NCI-H1092 treated with DMSO at 0.1 percent for 48 hours (cell line): ENCODE data around the gene PEAK3.
"Not testable (repeated sequence)": the region's sequence is repeated elsewhere in the genome, so short reads cannot be mapped to it uniquely, and the experiment has no call there.

Experiments used
- DNase-seq: peaks from one replicate; lab custom pipeline; 2025; lab: John Stamatoyannopoulos, UW

PEAK3 gene

DNA sequence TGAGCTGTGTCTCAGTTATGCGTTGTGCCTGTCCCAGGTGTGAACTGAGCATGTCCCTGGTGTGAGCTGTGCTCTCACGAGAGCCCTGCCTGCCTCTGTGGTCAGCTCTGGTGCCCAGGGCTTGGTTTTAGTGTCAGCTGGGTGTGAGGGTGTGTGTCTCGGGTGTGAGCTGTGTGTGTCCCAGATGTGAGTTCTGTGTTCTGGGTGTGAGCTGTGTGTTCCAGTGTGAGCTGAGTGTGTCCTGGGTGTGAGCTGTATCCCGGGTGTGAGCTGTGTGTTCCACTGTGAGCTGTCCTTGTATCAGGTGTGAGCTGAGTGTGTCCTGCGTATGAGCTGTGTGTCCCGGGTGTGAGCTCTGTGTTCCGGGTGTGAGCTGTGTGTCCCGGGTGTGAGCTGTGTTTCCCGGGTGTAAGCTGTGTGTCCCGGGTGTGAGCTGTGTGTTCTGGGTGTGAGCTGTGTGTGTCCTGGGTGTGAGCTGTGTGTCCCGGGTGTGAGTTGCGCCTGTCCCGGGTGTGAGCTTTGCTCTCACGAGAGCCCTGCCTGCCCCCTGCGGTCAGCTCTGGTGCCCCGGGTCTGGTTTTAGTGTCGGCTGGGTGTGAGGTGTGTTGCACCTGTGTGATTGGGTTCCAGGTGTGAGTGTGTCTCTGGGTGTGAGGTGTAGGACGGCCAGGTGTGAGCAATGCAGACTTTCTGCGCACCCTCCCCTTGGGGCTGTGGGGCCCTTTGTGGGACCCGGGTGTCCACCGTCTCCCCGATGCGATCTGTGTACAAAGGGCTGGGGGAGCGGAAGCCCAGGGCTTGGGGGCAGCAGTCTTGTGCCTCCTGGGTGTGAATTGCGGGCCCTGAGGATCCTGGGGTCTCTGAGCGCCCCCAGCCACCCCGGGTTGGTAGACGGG lies 7.1 kb upstream of the PEAK3 start:
- DNase-seq: no peak

DNA sequence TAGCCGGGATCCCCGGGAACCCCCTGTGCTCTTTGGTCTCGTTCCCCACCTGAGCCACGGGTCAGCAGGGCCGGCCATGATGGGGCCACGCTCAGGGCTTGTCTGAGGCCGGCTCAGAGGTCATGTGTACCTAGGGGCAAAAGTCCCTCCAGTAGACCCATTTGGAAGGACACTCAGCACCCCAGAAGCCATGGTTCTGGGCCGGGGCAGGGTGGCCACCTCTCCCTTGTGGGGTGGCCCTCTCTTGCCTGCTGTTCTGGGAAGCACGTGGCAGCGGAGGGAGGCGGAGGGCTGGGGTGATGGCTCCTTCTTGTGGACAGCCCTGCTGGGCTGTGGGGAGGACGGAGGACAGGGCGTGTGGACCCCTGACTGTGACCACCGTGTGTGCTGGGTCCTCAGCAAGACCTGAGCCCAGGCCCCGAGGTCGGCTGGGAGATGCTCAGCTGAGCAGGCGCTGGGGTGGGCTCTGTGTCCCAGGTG lies 6.4 kb upstream of the PEAK3 start:
- no peak for DNase-seq

DNA sequence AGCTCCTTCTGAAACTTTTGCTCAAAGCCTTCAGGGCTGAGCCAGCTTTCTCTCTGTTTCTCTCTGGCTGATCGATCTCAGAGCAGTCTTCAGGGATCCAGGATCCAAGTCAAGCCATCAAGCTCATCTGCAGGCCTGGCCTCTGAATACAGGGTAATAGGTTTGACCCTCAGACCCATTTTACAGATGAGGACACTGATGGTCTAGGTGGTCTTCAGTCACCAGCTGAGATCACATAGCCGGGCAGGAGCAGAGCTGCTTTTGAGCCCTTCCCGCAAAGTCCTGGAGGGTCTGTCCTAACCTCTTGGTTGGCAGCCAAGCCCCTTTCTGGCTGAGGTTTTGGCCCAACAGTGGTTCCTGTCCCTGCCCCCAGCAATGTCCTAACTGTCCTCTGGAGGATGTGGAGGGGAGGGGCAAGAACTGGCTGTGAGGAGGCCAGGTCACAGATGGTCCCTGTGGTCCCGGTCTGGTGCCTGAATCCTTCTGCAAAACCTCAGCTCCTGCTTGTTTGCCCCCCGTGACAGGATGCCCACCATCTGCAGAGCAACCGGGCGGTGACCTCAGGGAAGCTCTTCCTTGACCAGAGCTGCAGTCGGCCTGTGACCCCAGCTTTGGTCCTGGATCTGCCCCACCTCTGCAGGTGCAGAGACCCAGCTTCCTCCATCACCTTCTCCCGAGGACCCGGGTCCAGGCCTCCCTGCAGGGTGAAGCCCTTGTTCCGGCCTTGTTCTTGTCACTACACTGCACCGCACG lies 5.8 kb upstream of the PEAK3 start:
- no peak for DNase-seq

DNA sequence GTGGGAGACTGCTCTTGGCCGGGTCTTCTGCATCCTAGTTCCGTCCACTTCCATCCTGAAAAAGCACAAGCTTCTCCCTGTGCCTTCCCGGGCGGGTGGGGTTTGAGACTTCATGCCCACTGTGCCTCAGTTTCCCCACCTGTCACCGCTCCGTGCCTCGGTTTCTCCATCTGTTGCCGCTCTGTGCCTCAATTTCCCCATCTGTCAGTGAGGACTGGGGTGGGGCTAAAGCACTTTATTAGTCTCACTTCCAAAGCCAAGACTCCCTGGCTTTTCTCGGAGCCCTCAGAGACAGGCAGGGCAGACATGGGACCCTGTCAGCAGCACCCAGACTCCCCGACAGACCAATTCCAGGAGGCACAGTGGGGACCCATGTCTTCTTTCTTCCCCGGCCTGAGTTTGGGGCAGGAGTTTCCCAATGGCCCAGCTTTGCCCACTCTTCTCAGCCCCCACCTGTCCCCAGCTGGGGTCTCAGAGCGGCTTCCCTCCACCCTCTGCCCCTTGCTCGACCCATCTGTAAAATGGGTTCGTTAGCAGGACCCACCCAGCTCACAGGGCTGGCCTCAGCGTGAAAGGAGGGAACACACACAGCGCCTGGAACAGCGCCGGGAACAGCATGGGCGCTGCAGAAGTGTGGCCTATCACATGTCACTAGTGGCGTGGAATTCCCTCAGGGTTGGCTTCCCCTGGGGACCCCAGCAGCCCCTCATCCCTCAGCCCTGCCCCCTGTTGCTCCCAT lies 4.6 kb upstream of the PEAK3 start:
- no peak for DNase-seq

DNA sequence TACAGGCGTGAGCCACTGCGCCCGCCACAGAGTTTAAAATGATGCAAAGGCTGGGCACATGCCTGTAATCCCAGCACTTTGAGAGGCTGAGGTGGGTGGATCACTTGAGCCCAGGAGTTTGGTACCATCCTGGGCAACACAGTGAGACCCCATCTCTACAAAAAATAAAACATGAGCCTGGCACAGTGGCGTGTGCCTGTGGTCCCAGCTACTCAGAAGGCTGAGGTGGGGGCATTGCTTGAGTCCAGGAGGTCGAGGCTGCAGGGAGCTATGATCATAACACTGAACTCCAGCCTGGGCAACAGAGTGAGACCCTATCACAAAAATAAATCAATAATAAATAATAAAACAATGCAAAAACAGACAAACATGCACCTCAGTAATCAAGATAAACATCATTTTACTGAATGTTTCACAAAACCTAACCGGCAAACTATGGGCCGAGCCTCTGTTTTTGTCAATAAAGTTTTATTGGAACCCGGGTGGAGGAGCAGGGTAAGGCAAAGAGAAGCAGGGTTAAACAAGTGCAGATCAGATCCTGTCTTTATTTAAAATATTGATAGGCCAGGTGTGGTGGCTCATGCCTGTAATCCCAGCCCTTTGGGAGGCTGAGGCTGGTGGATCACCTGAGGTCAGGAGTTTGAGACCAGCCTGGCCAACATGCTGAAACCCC lies 2.0 kb upstream of the PEAK3 start:
- no peak for DNase-seq

DNA sequence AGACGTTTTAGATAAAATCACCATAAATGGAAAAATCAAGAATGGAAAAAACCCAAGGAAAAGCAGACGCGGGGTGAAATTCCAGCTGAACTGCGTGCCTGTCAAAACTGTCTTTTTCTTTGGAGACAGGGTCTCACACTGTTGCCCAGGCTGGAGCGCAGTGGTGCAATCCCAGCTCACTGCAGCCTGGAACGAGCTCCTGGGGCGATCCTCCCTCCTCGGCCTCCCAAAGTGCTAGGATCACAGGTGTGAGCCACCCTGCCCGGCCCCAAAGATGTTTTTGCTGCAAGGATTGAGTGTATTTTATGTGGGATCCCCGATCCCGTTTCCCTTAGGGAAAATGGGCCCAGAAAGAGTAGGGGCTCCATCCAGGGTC lies 875 bp upstream of the PEAK3 start:
- DNase-seq: no peak

DNA sequence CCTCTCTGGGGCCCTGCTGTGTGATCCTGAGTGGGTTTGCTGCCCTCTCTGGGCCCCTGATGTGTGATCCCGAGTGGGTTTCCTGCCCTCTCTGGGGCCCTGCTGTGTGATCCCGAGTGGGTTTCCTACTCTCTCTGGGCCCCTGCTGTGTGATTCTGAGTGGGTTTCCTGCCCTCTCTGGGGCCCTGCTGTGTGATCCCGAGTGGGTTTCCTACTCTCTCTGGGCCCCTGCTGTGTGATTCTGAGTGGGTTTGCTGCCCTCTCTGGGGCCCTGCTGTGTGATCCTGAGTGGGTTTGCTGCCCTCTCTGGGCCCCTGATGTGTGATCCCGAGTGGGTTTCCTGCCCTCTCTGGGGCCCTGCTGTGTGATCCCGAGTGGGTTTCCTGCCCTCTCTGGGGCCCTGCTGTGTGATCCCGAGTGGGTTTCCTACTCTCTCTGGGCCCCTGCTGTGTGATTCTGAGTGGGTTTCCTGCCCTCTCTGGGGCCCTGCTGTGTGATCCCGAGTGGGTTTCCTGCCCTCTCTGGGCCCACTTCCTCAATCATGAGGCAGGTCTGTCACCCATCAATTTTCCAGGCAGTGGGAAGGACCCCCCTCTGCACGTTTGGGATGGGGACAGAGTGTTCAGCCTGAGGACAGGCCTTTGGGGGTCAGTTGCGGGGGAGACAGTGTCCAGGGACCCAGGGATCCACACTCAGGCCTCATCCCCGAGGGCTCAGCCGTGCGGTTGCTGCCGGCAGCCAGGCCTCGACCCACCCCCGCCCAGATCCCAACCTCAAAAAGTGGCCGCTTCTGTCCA lies 512 bp downstream of the PEAK3 start:
- not testable (repeated sequence) for DNase-seq

DNA sequence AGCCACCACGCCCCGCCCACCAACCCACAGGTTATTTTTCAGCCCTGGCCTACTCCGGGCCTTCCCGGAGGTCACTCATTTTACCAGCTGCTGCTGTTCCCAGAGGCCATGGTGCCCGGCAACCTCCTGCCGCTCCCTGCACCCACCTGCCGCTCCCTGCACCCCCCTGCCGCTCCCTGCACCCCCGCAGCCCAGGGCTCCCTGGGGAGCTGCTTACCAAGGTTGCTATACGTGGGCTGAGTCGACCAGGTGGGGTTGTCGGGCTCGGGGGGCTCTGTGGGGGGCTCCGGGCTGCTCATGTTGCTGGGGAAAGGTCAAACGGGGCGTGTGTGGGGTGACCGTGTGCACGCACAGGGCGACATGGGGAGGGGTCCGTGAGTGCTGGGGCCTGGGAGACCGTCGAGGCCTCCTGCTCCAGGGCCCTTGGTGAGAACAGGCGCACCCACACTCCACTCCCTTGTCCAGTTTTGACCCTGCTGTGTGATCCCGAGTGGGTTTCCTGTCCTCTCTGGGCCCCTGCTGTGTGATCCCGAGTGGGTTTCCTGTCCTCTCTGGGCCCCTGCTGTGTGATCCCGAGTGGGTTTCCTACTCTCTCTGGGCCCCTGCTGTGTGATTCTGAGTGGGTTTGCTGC lies 1.2 kb downstream of the PEAK3 start:
- DNase-seq: no peak

DNA sequence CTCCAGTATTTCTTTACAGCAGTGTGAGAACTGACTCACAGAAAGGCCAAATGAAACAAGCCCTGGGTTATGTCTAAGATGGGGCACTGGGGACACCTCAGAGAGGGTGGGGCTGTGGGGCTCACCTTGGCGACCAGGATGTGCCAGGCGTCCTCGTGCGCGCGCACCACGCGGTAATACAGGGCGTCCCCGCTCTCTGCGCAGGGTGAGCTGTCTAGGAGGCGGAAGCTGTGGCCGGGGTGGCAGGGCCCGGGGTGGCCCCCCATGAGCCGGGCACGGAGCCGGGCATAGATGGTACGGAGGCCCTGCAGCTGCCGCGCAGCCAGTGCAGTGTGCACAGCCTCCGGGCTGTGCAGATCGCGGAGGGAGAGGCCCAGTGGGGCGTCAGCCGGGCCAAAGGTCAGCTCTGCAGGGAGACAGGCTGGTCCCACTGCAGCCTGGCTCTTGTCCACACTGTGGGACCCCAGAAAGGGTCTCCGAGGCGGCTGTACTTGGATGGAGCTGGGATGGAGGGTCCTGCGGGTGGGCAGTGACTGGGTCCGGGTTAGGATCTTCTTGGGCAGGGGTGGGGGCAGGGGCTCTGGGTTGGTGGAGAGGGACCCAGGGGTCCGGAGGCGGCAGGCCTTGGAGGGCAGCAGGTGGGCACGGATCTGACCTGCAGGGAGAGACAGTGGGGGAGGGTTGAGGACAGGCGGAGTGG lies 3.4 kb downstream of the PEAK3 start:
- DNase-seq: no peak

DNA sequence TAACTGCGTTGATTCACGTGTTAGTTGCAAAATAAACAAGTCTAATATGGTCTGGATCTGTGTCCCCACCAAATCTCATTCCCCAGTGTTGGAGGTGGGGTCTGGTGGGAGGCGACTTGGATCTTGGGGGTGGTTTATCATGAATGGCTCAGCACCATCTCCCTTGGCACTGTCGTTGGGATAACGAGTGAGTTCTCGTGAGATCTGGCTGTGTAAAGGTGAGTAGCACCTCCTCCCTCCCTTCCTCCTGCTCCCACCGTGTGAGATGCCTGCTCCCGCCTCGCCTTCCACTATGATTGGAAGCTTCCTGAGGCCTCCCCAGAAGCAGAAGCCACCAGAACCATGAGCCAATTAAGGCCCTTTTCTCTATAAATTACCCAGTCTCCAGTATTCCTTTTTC lies 4.8 kb downstream of the PEAK3 start:
- DNase-seq: no peak

DNA sequence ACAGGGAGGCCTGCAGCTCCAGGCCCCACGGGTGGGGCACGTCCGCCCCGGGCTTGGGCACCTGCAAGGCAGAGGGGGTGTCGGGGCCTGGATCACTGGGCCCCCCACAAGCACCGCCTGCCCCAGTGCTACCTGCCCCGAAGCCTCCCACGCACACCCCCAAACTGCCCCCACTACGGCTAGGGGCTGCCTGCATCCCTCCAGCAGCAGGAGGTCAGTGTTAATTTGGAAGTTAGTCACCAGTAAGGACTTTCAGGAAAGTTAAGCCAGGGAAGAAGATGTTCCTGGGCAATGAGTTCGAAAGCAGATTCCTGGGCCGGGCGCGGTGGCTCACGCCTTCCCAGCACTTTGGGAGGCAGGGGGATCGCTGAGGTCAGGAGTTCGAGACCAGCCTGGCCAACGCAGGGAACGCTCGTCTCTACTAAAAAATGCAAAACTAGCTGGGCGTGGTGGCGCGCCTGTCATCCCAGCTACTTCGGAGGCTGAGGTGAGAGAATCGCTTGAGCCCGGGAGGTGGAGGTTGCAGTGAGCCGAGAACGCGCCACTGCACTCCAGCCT lies 5.5 kb downstream of the PEAK3 start:
- no peak for DNase-seq

DNA sequence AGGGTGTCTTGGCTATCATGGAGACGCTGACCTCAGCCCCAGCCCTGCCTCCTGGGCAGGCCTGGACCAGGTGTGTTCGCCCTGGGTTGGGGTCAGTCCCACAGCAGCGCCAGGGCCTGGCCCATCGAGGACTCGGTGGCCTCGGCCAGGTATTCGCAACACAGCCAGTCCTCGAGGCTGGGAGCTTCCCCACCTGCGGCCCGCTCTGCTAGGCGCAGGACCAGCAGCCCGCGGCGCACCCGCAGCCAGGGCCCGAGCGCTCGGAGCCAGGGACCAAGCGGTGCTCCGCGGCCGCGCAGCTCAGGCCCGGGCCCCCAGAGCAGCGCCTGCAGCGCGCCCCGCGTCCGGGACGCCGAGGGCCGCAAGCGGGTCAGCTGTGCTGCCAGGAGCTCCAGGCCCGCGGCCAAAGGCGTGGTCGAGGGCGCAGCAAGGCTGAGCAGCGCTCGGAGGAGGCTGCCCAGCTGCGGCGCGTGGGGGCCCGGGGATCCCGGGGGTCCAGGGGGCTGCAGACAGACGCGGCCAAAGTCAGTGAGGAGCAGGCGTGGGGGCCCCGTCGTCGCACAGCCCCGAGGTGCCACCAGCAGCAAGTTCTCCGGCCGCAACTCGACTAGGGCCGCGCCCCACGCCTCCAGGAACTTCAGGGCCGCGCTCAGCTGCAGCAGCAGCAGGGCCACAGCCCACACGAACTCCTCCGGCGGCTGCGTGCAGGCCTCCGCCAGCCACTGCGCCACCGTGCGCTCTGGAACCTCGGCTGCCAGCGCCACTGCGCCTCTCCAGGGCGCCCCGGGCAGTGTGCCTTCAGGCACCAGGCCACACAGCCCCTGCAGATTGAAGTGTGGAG lies 6.2 kb downstream of the PEAK3 start:
- DNase-seq: no peak

DNA sequence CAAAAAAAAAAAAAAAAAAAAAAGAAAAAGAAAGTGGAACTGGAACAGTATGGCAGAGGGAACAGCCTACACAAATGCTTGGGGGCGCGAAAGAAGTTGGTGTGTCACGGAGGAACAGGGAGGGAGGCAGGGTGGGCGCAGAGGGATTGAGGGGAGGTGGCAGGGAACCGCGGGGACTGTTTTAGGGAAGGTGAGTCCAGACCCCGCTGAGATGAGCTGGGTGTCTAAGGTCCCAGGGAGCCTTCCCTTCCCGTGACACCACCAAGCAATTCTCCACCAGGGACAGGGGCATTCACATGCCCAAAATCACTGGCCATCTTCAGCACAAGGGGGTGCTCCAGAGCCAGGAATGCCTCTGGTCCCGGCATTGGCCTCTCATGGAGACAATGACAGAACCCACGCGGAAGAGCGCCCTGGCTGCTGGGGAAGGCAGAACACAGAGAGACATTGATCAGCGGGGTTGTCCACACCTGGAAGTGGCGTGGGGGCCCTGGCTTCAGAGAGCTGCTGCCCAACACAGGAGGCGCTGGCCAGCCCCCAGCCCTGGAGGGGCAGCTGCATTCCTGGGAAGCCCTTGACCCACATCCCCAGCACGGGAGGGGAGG lies 6.9 kb downstream of the PEAK3 start:
- peak; percentile 29 for DNase-seq

DNA sequence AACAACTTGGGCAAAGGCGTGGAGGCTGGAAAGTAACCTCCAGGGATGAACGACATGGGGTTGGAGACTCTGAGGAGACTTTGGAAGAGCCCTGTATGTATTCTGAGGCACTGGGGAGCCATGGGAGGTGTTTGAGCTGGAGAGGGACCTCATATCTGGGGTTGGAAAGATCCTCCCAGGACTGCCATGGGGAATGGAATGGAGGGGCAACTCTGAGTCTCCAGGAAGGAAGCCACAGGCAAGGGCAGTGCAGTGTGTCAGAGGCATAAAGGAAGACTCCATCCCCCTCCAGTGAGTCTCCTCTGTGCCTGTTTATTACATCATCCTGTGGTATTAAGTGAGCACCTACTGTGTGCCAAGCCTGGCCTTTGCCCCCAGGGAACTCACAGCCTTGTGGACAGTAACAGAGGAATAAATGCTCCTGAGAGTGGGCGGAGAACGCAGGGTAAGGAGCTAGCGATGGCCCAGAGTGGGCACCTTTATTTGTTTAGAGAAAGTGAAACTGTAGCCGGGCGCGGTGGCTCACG lies 7.7 kb downstream of the PEAK3 start:
- DNase-seq: no peak

DNA sequence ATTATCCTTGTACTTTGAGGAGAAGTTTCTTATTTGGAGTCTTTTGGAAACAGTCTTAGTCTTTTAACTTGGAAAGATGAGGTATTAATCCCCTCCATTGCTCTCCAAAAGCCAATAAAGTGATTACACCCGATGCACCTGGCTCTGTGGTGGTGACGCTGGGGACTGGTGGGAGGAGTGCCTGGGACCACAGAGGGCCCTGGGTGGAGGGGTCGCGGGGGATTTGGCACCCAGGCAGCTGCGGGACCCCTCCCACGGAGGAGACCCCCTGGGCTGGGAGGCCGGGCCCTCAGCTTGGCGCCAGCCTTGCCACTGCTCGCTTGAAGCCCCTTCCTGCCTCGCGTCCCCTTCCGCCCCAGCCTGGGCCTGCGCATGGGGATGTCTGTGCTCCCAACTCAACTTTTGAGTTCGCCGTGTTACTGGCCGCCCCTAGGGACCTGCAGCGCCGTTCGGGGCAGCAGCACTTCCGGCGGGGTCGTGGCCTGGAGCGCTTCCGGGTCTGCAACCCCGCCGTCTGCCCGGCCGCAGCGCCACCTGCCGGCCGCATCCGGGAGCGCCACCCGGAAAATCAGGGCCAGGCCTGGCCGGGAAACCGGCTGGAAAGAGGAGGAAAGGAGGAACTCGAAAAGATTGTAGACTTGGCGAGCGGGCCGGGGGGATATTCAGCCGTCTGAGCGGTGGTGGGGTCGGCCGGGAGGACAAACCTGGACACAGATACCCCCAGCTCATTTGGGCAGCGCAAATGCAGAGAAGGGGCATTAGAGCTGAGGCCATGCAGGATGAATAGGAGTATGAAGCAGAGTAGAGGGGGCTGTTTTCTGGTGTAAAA lies 8.4 kb downstream of the PEAK3 start:
- DNase-seq: peak; percentile 71

DNA sequence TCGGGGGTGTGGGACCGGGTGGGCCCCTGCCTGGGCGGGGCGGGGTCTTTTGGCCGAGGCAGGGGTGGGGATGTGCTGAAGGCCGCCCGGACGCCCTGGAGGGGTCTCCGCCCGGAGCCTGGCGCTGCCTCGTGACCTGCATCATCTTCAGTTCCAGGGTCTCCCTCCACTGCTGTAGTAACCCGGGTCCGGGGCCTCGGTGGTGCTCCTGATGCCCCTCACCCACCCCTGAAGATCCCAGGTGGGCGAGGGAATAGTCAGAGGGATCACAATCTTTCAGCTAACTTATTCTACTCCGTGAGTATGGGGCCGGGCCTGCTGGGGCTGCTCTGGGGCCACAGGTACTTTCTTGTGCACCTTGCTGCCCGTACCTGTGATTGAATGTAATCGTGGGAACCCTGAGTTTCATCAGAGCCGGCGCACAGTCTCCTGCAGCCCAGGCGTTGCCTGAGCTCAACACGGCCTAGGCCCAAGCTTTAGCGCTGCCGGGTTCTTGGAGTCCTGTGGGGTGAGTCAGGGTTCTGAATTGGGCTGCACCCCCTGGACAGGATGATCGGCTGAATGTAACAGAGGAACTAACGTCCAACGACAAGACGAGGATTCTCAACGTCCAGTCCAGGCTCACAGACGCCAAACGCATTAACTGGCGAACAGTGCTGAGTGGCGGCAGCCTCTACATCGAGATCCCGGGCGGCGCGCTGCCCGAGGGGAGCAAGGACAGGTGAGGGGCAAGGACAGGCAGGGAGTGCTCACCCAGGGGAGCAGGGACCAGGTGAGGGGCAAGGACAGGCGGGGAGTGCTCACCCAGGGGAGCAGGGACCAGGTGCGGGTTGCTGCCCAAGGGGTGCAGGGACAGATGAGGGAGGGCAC lies 10.5 kb downstream of the PEAK3 start:
- DNase-seq: no peak
